ENCODE data around the gene CREG2. TPM values are rescaled to one million over a fixed set of nuclear protein-coding genes. Genes with fewer than 3 reads are reported as not detected.

The CREG2 gene
- total RNA-seq, 1 donor from 2014 or later: not detected

GRCh38 chr2:101308432-101309210 is 78.7 kb downstream of the CREG2 start, which contains the start of gene RNF149:
TSS of gene RNF149 (minus strand) at chr2:101308701. CDS start at chr2:101308588, 113 bp downstream.
- H3K4me3 ChIP-seq (ENCODE audit: low read depth, low read length): peak within 1 kb of the TSS; percentile 89
- DNase-seq (ENCODE audit: low read depth): no peak
- no peak for TF ChIP-seq CTCF (conservative IDR thresholded peaks at IDR 0.05; ENCODE audit: low read depth, low read length)

GRCh38 chr2:101307950-101308431 is 79.3 kb downstream of the CREG2 start:
- DNase-seq (ENCODE audit: low read depth): no peak
- peak overlapping the region; percentile 89 for H3K4me3 ChIP-seq (ENCODE audit: low read depth, low read length)
- no peak for TF ChIP-seq CTCF (conservative IDR thresholded peaks at IDR 0.05; ENCODE audit: low read depth, low read length)

- TF ChIP-seq CTCF (conservative IDR thresholded peaks at IDR 0.05; ENCODE audit: low read depth, low read length): no peak
- peak overlapping the region; percentile 89 for H3K4me3 ChIP-seq (ENCODE audit: low read depth, low read length)
- no peak for DNase-seq (ENCODE audit: low read depth)
Observed at GRCh38 chr2:101307503-101307902, 79.8 kb downstream of the CREG2 start.

GRCh38 chr2:101306410-101306809 is 80.9 kb downstream of the CREG2 start:
- TF ChIP-seq CTCF (conservative IDR thresholded peaks at IDR 0.05; ENCODE audit: low read depth, low read length): no peak
- no peak for DNase-seq (ENCODE audit: low read depth)
- peak overlapping the region; percentile 89 for H3K4me3 ChIP-seq (ENCODE audit: low read depth, low read length)

- no peak for TF ChIP-seq CTCF (conservative IDR thresholded peaks at IDR 0.05; ENCODE audit: low read depth, low read length)
- H3K4me3 ChIP-seq (ENCODE audit: low read depth, low read length): peak overlapping the region; percentile 89
Observed at GRCh38 chr2:101305492-101306078, 81.7 kb downstream of the CREG2 start.

GRCh38 chr2:101305035-101305434 is 82.3 kb downstream of the CREG2 start:
- no peak for TF ChIP-seq CTCF (conservative IDR thresholded peaks at IDR 0.05; ENCODE audit: low read depth, low read length)
- no peak overlapping the region for H3K4me3 ChIP-seq (ENCODE audit: low read depth, low read length)
- no peak for DNase-seq (ENCODE audit: low read depth)

More at GRCh38 chr2:101305492-101306078, 81.7 kb downstream of the CREG2 start:
- DNase-seq (ENCODE audit: low read depth): no peak
